ENCODE measurements around the gene SCUBE1.

DNA sequence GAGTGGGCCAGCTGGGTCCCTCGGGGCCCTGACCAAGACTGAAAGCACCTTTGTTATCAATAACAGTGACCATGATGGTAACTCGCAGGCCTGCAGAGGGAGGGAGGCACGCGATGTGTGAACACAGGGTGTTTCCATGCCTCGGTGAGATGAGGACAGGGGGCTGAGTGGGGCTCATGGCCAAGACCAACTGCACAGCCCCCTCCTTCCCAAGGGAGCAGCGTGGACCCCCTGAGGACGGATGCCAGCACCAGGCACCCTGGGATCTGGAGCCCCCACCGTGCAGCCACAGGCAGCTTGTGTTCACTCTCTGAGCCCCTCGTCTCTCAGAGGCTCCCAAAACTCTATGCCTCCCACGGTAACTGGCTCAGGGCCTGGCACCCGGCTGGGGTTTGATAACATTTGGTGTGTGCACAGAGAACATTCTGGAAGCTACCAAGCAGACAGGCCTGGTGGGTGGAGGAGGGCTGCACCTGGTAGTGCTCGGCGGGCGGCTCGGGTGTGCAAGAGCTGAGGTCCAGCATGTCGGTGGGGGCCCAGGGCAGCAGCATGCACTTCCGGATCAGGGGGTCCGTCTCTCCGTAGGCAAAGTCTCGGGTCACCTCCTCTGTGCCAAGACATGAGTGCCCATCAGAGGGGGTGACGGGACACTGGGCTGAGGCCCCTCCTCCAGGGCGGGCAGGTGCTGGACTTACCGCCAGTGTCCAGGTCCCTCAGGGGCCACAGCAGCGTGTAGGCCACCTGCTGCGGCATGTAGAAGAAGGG, 163.8 kb downstream of the SCUBE1 start:
- TF ChIP-seq, protein P1, sequence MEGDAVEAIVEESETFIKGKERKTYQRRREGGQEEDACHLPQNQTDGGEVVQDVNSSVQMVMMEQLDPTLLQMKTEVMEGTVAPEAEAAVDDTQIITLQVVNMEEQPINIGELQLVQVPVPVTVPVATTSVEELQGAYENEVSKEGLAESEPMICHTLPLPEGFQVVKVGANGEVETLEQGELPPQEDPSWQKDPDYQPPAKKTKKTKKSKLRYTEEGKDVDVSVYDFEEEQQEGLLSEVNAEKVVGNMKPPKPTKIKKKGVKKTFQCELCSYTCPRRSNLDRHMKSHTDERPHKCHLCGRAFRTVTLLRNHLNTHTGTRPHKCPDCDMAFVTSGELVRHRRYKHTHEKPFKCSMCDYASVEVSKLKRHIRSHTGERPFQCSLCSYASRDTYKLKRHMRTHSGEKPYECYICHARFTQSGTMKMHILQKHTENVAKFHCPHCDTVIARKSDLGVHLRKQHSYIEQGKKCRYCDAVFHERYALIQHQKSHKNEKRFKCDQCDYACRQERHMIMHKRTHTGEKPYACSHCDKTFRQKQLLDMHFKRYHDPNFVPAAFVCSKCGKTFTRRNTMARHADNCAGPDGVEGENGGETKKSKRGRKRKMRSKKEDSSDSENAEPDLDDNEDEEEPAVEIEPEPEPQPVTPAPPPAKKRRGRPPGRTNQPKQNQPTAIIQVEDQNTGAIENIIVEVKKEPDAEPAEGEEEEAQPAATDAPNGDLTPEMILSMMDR (IDR thresholded peaks at IDR 0.05), result no peak
- no peak for TF ChIP-seq EP300 (IDR thresholded peaks at IDR 0.05)
- no peak for TF ChIP-seq POLR2A (IDR thresholded peaks at IDR 0.05)
